ENCODE results near the gene POPDC3. TPM values are rescaled to one million over a fixed set of nuclear protein-coding genes. Genes with fewer than 3 reads are reported as not detected.

The POPDC3 gene
- total RNA-seq, 1 donor from 2014 or later = 8.2 TPM

GRCh38 chr6:105193647-105194046 lies 13.8 kb upstream of the POPDC3 start:
- H4K20me1 ChIP-seq (ENCODE audit: low read depth) = no peaks in the 10 kb centered on the region
- Mint-ChIP-seq H3K36me3 (no peaks in the 10 kb centered on the region), H3K27ac (no peak overlapping the region), H3K27me3 (ENCODE audit: insufficient read depth, low read depth) (no peaks in the 10 kb centered on the region), H3K9me3 (peaks cover 14% of the 10 kb centered on the region), H3K4me3 (no peak overlapping the region), H3K4me1 (peaks cover 3% of the 10 kb centered on the region)
- TF ChIP-seq, protein P1, sequence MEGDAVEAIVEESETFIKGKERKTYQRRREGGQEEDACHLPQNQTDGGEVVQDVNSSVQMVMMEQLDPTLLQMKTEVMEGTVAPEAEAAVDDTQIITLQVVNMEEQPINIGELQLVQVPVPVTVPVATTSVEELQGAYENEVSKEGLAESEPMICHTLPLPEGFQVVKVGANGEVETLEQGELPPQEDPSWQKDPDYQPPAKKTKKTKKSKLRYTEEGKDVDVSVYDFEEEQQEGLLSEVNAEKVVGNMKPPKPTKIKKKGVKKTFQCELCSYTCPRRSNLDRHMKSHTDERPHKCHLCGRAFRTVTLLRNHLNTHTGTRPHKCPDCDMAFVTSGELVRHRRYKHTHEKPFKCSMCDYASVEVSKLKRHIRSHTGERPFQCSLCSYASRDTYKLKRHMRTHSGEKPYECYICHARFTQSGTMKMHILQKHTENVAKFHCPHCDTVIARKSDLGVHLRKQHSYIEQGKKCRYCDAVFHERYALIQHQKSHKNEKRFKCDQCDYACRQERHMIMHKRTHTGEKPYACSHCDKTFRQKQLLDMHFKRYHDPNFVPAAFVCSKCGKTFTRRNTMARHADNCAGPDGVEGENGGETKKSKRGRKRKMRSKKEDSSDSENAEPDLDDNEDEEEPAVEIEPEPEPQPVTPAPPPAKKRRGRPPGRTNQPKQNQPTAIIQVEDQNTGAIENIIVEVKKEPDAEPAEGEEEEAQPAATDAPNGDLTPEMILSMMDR (IDR thresholded peaks at IDR 0.05) = no peak
- TF ChIP-seq EZH2 (IDR thresholded peaks at IDR 0.05) (no peak), EZH2phosphoT487 (IDR thresholded peaks at IDR 0.05) (no peak)
- no peak overlapping the region for H3K27ac ChIP-seq
- H2AFZ ChIP-seq (replicated peaks) = no peak overlapping the region
- no peaks in the 10 kb centered on the region for H3K4me1 ChIP-seq
- H3K4me3 ChIP-seq = no peak overlapping the region
- no peaks in the 10 kb centered on the region for H3K27me3 ChIP-seq
- H3K36me3 ChIP-seq = no peaks in the 10 kb centered on the region
- H3K4me2 ChIP-seq = no peak overlapping the region
- no peaks in the 10 kb centered on the region for H3K79me2 ChIP-seq (ENCODE audit: low read depth)
- no peaks in the 10 kb centered on the region for H3K9me3 ChIP-seq (ENCODE audit: low read depth)
- no peak for DNase-seq (ENCODE audit: low spot score)
- no peak overlapping the region for H3K9ac ChIP-seq
- no peaks in the 10 kb centered on the region for H3F3A ChIP-seq (ENCODE audit: low read depth)

- H3K9me3 Mint-ChIP-seq = peaks cover 12% of the 10 kb centered on the region
- no peaks in the 10 kb centered on the region for H3K79me2 ChIP-seq (ENCODE audit: low read depth)
- no peak overlapping the region for H3K4me3 Mint-ChIP-seq
- no peaks in the 10 kb centered on the region for H3K9me3 ChIP-seq (ENCODE audit: low read depth)
- DNase-seq (ENCODE audit: low spot score) = no peak
- no peak overlapping the region for H3K4me2 ChIP-seq
- no peak overlapping the region for H2AFZ ChIP-seq (replicated peaks)
- H3K36me3 ChIP-seq = no peaks in the 10 kb centered on the region
- no peak overlapping the region for H3K27ac ChIP-seq
- no peaks in the 10 kb centered on the region for H3K27me3 Mint-ChIP-seq (ENCODE audit: insufficient read depth, low read depth)
- H3F3A ChIP-seq (ENCODE audit: low read depth) = no peaks in the 10 kb centered on the region
- no peaks in the 10 kb centered on the region for H3K36me3 Mint-ChIP-seq
- no peaks in the 10 kb centered on the region for H3K27me3 ChIP-seq
- TF ChIP-seq, protein P1 (IDR thresholded peaks at IDR 0.05) = no peak
- no peak for TF ChIP-seq EZH2 (IDR thresholded peaks at IDR 0.05)
- TF ChIP-seq EZH2phosphoT487 (IDR thresholded peaks at IDR 0.05) = no peak
- H3K9ac ChIP-seq = no peak overlapping the region
- H3K4me1 Mint-ChIP-seq = peaks cover 3% of the 10 kb centered on the region
- no peak overlapping the region for H3K4me3 ChIP-seq
- H3K4me1 ChIP-seq = no peaks in the 10 kb centered on the region
- H3K27ac Mint-ChIP-seq = no peak overlapping the region
- H4K20me1 ChIP-seq (ENCODE audit: low read depth) = no peaks in the 10 kb centered on the region
These were observed 13.1 kb upstream of the POPDC3 start for GRCh38 chr6:105192707-105193465.

DNA sequence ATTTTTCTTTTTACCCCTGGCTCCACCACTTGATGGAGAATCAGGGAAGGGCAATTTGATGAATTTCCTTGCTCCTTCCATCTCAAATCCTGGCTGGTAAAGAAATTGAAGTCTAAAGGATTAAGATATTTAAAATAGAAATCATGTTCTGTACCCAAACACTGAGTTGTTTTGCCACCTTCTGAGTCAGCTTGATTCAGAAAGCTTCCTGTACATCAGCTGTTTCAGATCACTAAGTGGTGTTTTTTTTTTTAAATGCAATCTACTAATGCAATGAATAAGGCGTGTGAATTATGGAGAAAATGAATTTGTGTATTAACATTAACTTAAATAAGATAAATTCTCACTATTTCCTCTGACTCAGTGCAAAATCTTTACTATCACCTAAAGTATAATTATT lies 11.5 kb upstream of the POPDC3 start:
- H3K36me3 Mint-ChIP-seq = no peaks in the 10 kb centered on the region
- H3K27ac Mint-ChIP-seq = no peak overlapping the region

More for the DNA sequence above, 11.5 kb upstream of the POPDC3 start:
- DNase-seq (ENCODE audit: low spot score) = no peak
- Histone ChIP-seq H3K4me3 (no peak overlapping the region), H3K9ac (no peak overlapping the region), H3K4me1 (no peaks in the 10 kb centered on the region), H4K20me1 (ENCODE audit: low read depth) (no peaks in the 10 kb centered on the region), H3F3A (ENCODE audit: low read depth) (no peaks in the 10 kb centered on the region), H3K36me3 (no peaks in the 10 kb centered on the region), H2AFZ (replicated peaks) (peak overlapping the region; percentile 23), H3K79me2 (ENCODE audit: low read depth) (no peaks in the 10 kb centered on the region), H3K9me3 (ENCODE audit: low read depth) (no peaks in the 10 kb centered on the region), H3K27ac (no peak overlapping the region), H3K27me3 (no peaks in the 10 kb centered on the region), H3K4me2 (no peak overlapping the region)
- H3K9me3 Mint-ChIP-seq = peaks cover 4% of the 10 kb centered on the region
- peaks cover 3% of the 10 kb centered on the region for H3K4me1 Mint-ChIP-seq
- no peak overlapping the region for H3K4me3 Mint-ChIP-seq
- TF ChIP-seq EZH2 (IDR thresholded peaks at IDR 0.05) (no peak), EZH2phosphoT487 (IDR thresholded peaks at IDR 0.05) (no peak)
- TF ChIP-seq, protein P1 (IDR thresholded peaks at IDR 0.05) = no peak
- no peaks in the 10 kb centered on the region for H3K27me3 Mint-ChIP-seq (ENCODE audit: insufficient read depth, low read depth)

Data from neural progenitor cell (in vitro differentiated cells).